GM18505 (cell line): ENCODE results near the gene WWOX.
"Not testable (repeated sequence)": the region's sequence is repeated elsewhere in the genome, so short reads cannot be mapped to it uniquely, and the experiment has no call there.

Source experiments
- ATAC-seq: cut with Tn5 transposase; IDR thresholded peaks from one replicate; pipeline ENCODE4 v1.9.1; 2021; ENCODE audit not compliant: unreplicated experiment
- POLR2A ChIP-seq: IDR thresholded peaks from 4 replicates; pipeline ENCODE4 v1.6.1; 2011; ENCODE audit warnings: borderline replicate concordance; ENCODE audit not compliant: insufficient read depth, insufficient read length; ENCODE audit errors: extremely low read depth

Gene WWOX

GRCh38 chr16:78099271-78100111 lies at the start of gene WWOX:
Gene WWOX (plus strand): TSS chr16:78099654.
- peak; percentile 95 for ATAC-seq
- peak; percentile 53 for TF ChIP-seq POLR2A

GRCh38 chr16:78050734-78051400 lies 48.6 kb upstream of the WWOX start:
- no peak for ATAC-seq

GRCh38 chr16:78057803-78058564 lies 41.5 kb upstream of the WWOX start:
- TF ChIP-seq POLR2A: no peak
- ATAC-seq: no peak

More at GRCh38 chr16:78050734-78051400, 48.6 kb upstream of the WWOX start:
- TF ChIP-seq POLR2A: no peak

- not testable (repeated sequence) for ATAC-seq
Measured at GRCh38 chr16:78059806-78060205, 39.6 kb upstream of the WWOX start.

GRCh38 chr16:78060295-78060694 lies 39.2 kb upstream of the WWOX start:
- no peak for ATAC-seq
- no peak for TF ChIP-seq POLR2A

GRCh38 chr16:78060809-78061208 lies 38.6 kb upstream of the WWOX start:
- TF ChIP-seq POLR2A: no peak
- no peak for ATAC-seq

GRCh38 chr16:78065319-78065718 lies 34.1 kb upstream of the WWOX start:
- no peak for TF ChIP-seq POLR2A
- ATAC-seq: no peak

- TF ChIP-seq POLR2A: no peak
- no peak for ATAC-seq
Measured at GRCh38 chr16:78069913-78070312, 29.5 kb upstream of the WWOX start.

GRCh38 chr16:78072275-78072674 lies 27.2 kb upstream of the WWOX start:
- TF ChIP-seq POLR2A: no peak
- no peak for ATAC-seq

- ATAC-seq: no peak
- TF ChIP-seq POLR2A: no peak
Measured at GRCh38 chr16:78075800-78076199, 23.7 kb upstream of the WWOX start.

GRCh38 chr16:78081341-78081740 lies 18.1 kb upstream of the WWOX start:
- ATAC-seq: no peak

GRCh38 chr16:78091419-78091818 lies 8.0 kb upstream of the WWOX start:
- TF ChIP-seq POLR2A: no peak
- ATAC-seq: no peak

More at GRCh38 chr16:78081341-78081740, 18.1 kb upstream of the WWOX start:
- no peak for TF ChIP-seq POLR2A

- TF ChIP-seq POLR2A: no peak
- no peak for ATAC-seq
Measured at GRCh38 chr16:78092758-78093157, 6.7 kb upstream of the WWOX start.

- TF ChIP-seq POLR2A: no peak
- no peak for ATAC-seq
Measured at GRCh38 chr16:78094166-78094565, 5.3 kb upstream of the WWOX start.

- no peak for TF ChIP-seq POLR2A
- no peak for ATAC-seq
Measured at GRCh38 chr16:78094998-78095397, 4.5 kb upstream of the WWOX start.
